K562 (cell line): ENCODE data around the gene NOP14. TPM values are rescaled to one million over a fixed set of nuclear protein-coding genes. Genes with fewer than 3 reads are reported as not detected.

ENCODE experiments used
- ATAC-seq: fragments of 200-7000 bp; cut with Tn5 transposase; 3 replicates; pipeline ENCODE4 v1.9.1; 2020; ENCODE audit warnings: moderate library complexity
- BruUV-seq: library from RNA; stranded (reverse); fragments of 400-500 nt; replicated peaks from 2 replicates; lab custom pipeline; 2021; lab: Mats Ljungman, UMichigan
- CTCF ChIA-PET: fragments of 300-600 bp; formaldehyde crosslinking; extraction: SDS; loops from one replicate; lab custom pipeline; 2021; ENCODE audit warnings: low intra/inter-chr PET ratio; lab: Yijun Ruan, JAX
- POLR2A ChIA-PET: fragments of 300-600, 350-650 bp; sonication (Branson Sonifier 250); formaldehyde crosslinking; extraction: SDS; loops from one replicate; lab custom pipeline; 2021; ENCODE audit warnings: antibody characterized with exemption, inconsistent platforms; lab: Yijun Ruan, JAX
- DNase-seq, 4 experiments: peaks; one replicate each; pipeline versions ENCODE4 v3.0.0 to v3.0.0-alpha.2; 2011 to 2018; ENCODE audit warnings: low spot score in 3 of 4, mixed read lengths in 3 of 4; ENCODE audit errors: extremely low read depth in 1 of 4
- FAIRE-seq: peaks from 2 replicates; lab custom pipeline; 2011; peaks lifted over from hg19 to GRCh38; lab: Jason Lieb, UNC
- H2AFZ ChIP-seq: 2 replicates; pipeline ENCODE4 v1.6.0; 2011; ENCODE audit warnings: low read depth, low read length, control low read depth, inconsistent platforms
- H3K27ac ChIP-seq: fragments of 200-600 bp; 3 replicates; pipeline ENCODE4 v1.8.0; 2011; ENCODE audit warnings: low read depth, mild to moderate bottlenecking, control low read depth, inconsistent platforms, low read length, moderate library complexity, mixed read lengths; ENCODE audit errors: extremely low read depth
- H3K27me3 ChIP-seq, 2 experiments: fragments of 300-600 bp in 1 of 2; 2 replicates in 1 of 2; 3 replicates in 1 of 2; pipeline versions ENCODE4 v1.6.0 to v1.8.0; 2011; ENCODE audit warnings: inconsistent platforms in 2 of 2, low read length in 2 of 2, mild to moderate bottlenecking in 1 of 2, mixed read lengths in 1 of 2, moderate library complexity in 1 of 2; ENCODE audit not compliant: control insufficient read depth in 2 of 2, insufficient read depth in 2 of 2
- H3K36me3 ChIP-seq: fragments of 300-600 bp; 3 replicates; pipeline ENCODE4 v1.8.0; 2011; ENCODE audit warnings: mild to moderate bottlenecking, low read length, inconsistent platforms; ENCODE audit not compliant: control insufficient read depth, insufficient read depth
- H3K4me1 ChIP-seq, 2 experiments: fragments of 200-600 bp in 1 of 2; replicated peaks in 1 of 2; 2 replicates in 1 of 2; 3 replicates in 1 of 2; pipeline versions ENCODE4 v1.5.1 to v1.8.0; 2011; ENCODE audit warnings: inconsistent platforms in 2 of 2, low read length in 2 of 2, mild to moderate bottlenecking in 1 of 2, mixed read lengths in 1 of 2, moderate library complexity in 1 of 2; ENCODE audit not compliant: control insufficient read depth in 2 of 2, insufficient read depth in 2 of 2
- H3K4me2 ChIP-seq: 2 replicates; pipeline ENCODE4 v1.6.1; 2011; ENCODE audit warnings: low read length, control low read depth, inconsistent platforms, mixed read lengths; ENCODE audit not compliant: insufficient read depth
- H3K4me3 ChIP-seq: fragments of 200-600 bp; sonication (generic), shearing (Covaris generic); 2 replicates; pipeline ENCODE4 v1.5.1; 2016; ENCODE audit warnings: control low read depth, inconsistent platforms
- H3K79me2 ChIP-seq: fragments of 200-600 bp; 3 replicates; pipeline ENCODE4 v1.8.0; 2011; ENCODE audit warnings: low read length, inconsistent platforms; ENCODE audit not compliant: control insufficient read depth, insufficient read depth
- H3K9ac ChIP-seq, 2 experiments: 2 replicates each; pipeline versions ENCODE4 v1.6.0 to v1.6.1; 2011; ENCODE audit warnings: low read depth in 2 of 2, low read length in 2 of 2, control low read depth in 1 of 2, inconsistent platforms in 1 of 2, mild to moderate bottlenecking in 1 of 2, mixed read lengths in 1 of 2; ENCODE audit not compliant: insufficient read depth in 1 of 2
- H3K9me1 ChIP-seq: one replicate; pipeline ENCODE4 v1.6.0; 2011; ENCODE audit warnings: inconsistent platforms, mild to moderate bottlenecking, low read length, moderate library complexity; ENCODE audit not compliant: control insufficient read depth, insufficient read depth
- H3K9me3 ChIP-seq: replicated peaks from 2 replicates; pipeline ENCODE4 v1.5.1; 2011; ENCODE audit warnings: low read depth, low read length, inconsistent platforms; ENCODE audit not compliant: control insufficient read depth, insufficient read depth
- H4K20me1 ChIP-seq: replicated peaks from 2 replicates; pipeline ENCODE4 v1.6.1; 2011; ENCODE audit warnings: low read length, inconsistent platforms, mixed read lengths; ENCODE audit not compliant: control insufficient read depth, insufficient read depth
- CTBP1 ChIP-seq: fragments of 450-650 bp; IDR thresholded peaks from 2 replicates; pipeline ENCODE4 v1.6.1; 2016; ENCODE audit warnings: borderline replicate concordance
- CTCF ChIP-seq, 3 experiments: IDR thresholded peaks in 2 of 3; conservative IDR thresholded peaks in 1 of 3; 2 replicates each; pipeline ENCODE4 v1.5.1; 2011 to 2012; ENCODE audit warnings: low read length in 3 of 3, mild to moderate bottlenecking in 3 of 3, control low read depth in 2 of 3, improper control_type of control experiment in 1 of 3, inconsistent platforms in 1 of 3, low read depth in 1 of 3, mixed read lengths in 1 of 3, moderate library complexity in 1 of 3; ENCODE audit not compliant: insufficient read depth in 2 of 3
- DLX4 ChIP-seq: fragments of 250-450 bp; sonication (Bioruptor Pico); IDR thresholded peaks from 2 replicates; pipeline ENCODE4 v1.6.1; 2021; ENCODE audit warnings: mild to moderate bottlenecking
- ELF1 ChIP-seq: fragments of 200-800 bp; sonication (Bioruptor generic); IDR thresholded peaks from 2 replicates; pipeline ENCODE4 v1.6.1; 2016; ENCODE audit warnings: missing genetic modification characterization, missing compliant biosample characterization
- IRF2 ChIP-seq: sonication (generic); formaldehyde crosslinking; IDR thresholded peaks from 2 replicates; pipeline ENCODE4 v1.8.1; 2022; ENCODE audit warnings: mild to moderate bottlenecking, missing genetic modification reagents
- MCM2 ChIP-seq: fragments of 450-650 bp; IDR thresholded peaks from 2 replicates; pipeline ENCODE4 v1.6.1; 2017; ENCODE audit warnings: low read depth, mild to moderate bottlenecking
- MNT ChIP-seq, 2 experiments: fragments of 450-650 bp; conservative IDR thresholded peaks; 2 replicates each; pipeline ENCODE4 v1.6.1; 2017; ENCODE audit warnings: mild to moderate bottlenecking in 2 of 2, moderate library complexity in 2 of 2
- PHB2 ChIP-seq: fragments of 450-650 bp; IDR thresholded peaks from 2 replicates; pipeline ENCODE4 v1.6.1; 2017; ENCODE audit warnings: low read depth
- RAD21 ChIP-seq, 2 experiments: fragments of 250-450 bp in 1 of 2; fragments of 450-650 bp in 1 of 2; sonication (Bioruptor Pico) in 1 of 2; formaldehyde crosslinking in 1 of 2; IDR thresholded peaks in 1 of 2; conservative IDR thresholded peaks in 1 of 2; 2 replicates each; pipeline versions ENCODE4 v1.4.0 to v1.8.0; 2020 to 2022; ENCODE audit warnings: mild to moderate bottlenecking in 2 of 2, moderate library complexity in 1 of 2
- SMAD1 ChIP-seq: fragments of 150-350 bp; IDR thresholded peaks from 2 replicates; pipeline ENCODE4 v1.6.1; 2014; ENCODE audit warnings: low read length, low read depth; ENCODE audit not compliant: partially characterized antibody
- SMC3 ChIP-seq: conservative IDR thresholded peaks from 2 replicates; pipeline ENCODE4 v1.6.1; 2011; ENCODE audit warnings: low read depth, low read length, improper control_type of control experiment; ENCODE audit not compliant: insufficient read depth
- TAF9B ChIP-seq: fragments of 450-650 bp; IDR thresholded peaks from 2 replicates; pipeline ENCODE4 v1.6.1; 2018; ENCODE audit warnings: mild to moderate bottlenecking; ENCODE audit not compliant: partially characterized antibody
- TRIM28 ChIP-seq: fragments of 450-650 bp; IDR thresholded peaks from 2 replicates; pipeline ENCODE4 v1.6.1; 2017
- ZHX1 ChIP-seq: fragments of 150-350 bp; conservative IDR thresholded peaks from 2 replicates; pipeline ENCODE4 v1.6.1; 2014; ENCODE audit warnings: low read length
- ZNF384 ChIP-seq: IDR thresholded peaks from 2 replicates; pipeline ENCODE4 v1.6.1; 2012; ENCODE audit warnings: low read depth, low read length, improper control_type of control experiment
- ZNF583 ChIP-seq: fragments of 250-450 bp; sonication (Bioruptor Pico); IDR thresholded peaks from 2 replicates; pipeline ENCODE4 v1.4.0; 2020
- ZNF696 ChIP-seq: fragments of 250-450 bp; sonication (Bioruptor Pico); conservative IDR thresholded peaks from 2 replicates; pipeline ENCODE4 v1.4.0; 2020; ENCODE audit warnings: mild to moderate bottlenecking, moderate library complexity
- WGBS: fragments of 100-300 bp; shearing (Covaris generic); methylation state at CpG from one replicate; pipeline ENCODE4 v1.1.6; 2016; ENCODE audit warnings: low coverage, mixed read lengths; ENCODE audit not compliant: insufficient coverage; ENCODE audit errors: missing lambda C conversion rate; 5-methylcytosine and 5-hydroxymethylcytosine counted together
- in situ Hi-C: fragments of 300-500 bp; cut with MboI; formaldehyde crosslinking; loops from 4 replicates; pipeline ENCODE4 v1.15.0; 2018; ENCODE audit warnings: inconsistent platforms, mixed read lengths
- intact Hi-C: fragments of 100-400 bp; cut with micrococcal nuclease; formaldehyde crosslinking; loops from 2 replicates; pipeline ENCODE4 v1.14.2; 2022
- polyA plus RNA-seq, 8 experiments: library from polyadenylated mRNA; depleted of rRNA in 4 of 8; stranded (reverse) in 5 of 8; unstranded in 3 of 8; fragments of >200 nt; fragmentation: Nextera tagmentation in 2 of 8; fragmentation: Illumina TruSeq in 1 of 8; extraction: Ambion mirVana in 2 of 8; extraction: Trizol in 1 of 8; gene quantifications; 2 replicates each; pipeline versions ENCODE4 v1.2.1 to v1.2.3, GENCODE V29; 2011 to 2014; ENCODE audit warnings: inconsistent platforms in 1 of 8, missing spikeins in 1 of 8
- total RNA-seq, 7 experiments: library from RNA; depleted of rRNA in 6 of 7; stranded (reverse); fragments of >200 nt in 6 of 7; fragmentation: Illumina TruSeq in 2 of 7; extraction: Trizol in 2 of 7; gene quantifications; 2 replicates each; pipeline versions ENCODE4 v1.2.1 to v1.2.3, GENCODE V29; 2011 to 2021; ENCODE audit warnings: low replicate concordance in 1 of 7

NOP14 gene
- total and polyA plus RNA-seq, 9 of the 15 experiments (the other 6 are each of a cell fraction or from before 2014, with no cell fraction given), result 12.7 to 76.0 (median 50.9) TPM

- H3K4me2 ChIP-seq, result no peak overlapping the region
- no peak overlapping the region for H3K4me3 ChIP-seq
- H3K4me1 ChIP-seq, result peaks cover 0 to 5% of the 10 kb centered on the region in 2 experiments; a peak in 3 of 5 replicates
- peaks cover 29 to 42% of the 10 kb centered on the region in 2 experiments; a peak in 4 of 5 replicates for H3K27me3 ChIP-seq
- H3K9me1 ChIP-seq, result peaks cover 3% of the 10 kb centered on the region
- no peaks in the 10 kb centered on the region for H3K79me2 ChIP-seq
- CTCF ChIA-PET, result no interaction called here
- no peaks in the 10 kb centered on the region for H3K36me3 ChIP-seq
- in situ Hi-C loops, result no loop called here
- BruUV-seq, result no TSS peak
- DNase-seq (peak in 2 of 4 experiments; percentile 38 to 50), FAIRE-seq (no peak), ATAC-seq (peak; percentile 87)
- POLR2A ChIA-PET, result interaction anchor here (0.7 to 0.8 kb wide), 3 partner anchors 29 to 621 kb away, joined by 3 to 5 read pairs (median 3); no protein-coding TSS in a partner anchor
- WGBS, result 2% methylated on average over 7 of the region's 7 CpGs
- H3K27ac ChIP-seq, result no peak overlapping the region
- H4K20me1 ChIP-seq, result no peaks in the 10 kb centered on the region; the same call in 1 of the 2 replicates
- no peaks in the 10 kb centered on the region for H3K9me3 ChIP-seq
- H3K9ac ChIP-seq, result no peak overlapping the region
- intact Hi-C loops, result no loop called here
- no peak overlapping the region for H2AFZ ChIP-seq
- TF ChIP-seq CTCF (IDR thresholded peaks at IDR 0.05 in 2 of 3, conservative IDR thresholded peaks at IDR 0.05 in 1 of 3; ENCODE audit: insufficient read depth in 2 of 3, low read depth in 1 of 3, low read length in 3 of 3) (peak; percentile 17 to 50 (median 48); a peak in 3 of 6 replicates), MNT (conservative IDR thresholded peaks at IDR 0.05) (no peak), ELF1 (tag) (no peak), ZNF384 (peak; percentile 88), TRIM28 (no peak), ZHX1 (no peak), ZNF696 (CRISPR knock-in tag) (no peak), ZNF583 (no peak), TAF9B (no peak), SMAD1 (no peak), DLX4 (CRISPR knock-in tag) (no peak), MCM2 (no peak), SMC3 (no peak), PHB2 (no peak), RAD21 (CRISPR knock-in tag; conservative IDR thresholded peaks at IDR 0.05 in 1 of 2, IDR thresholded peaks at IDR 0.05 in 1 of 2) (peak in 1 of 2 experiments; percentile 27; a peak in 1 of 4 replicates), IRF2 (CRISPR knock-in tag) (no peak), CTBP1 (no peak)
These were observed 46.2 kb upstream of the NOP14 start for GRCh38 chr4:3009422-3009821.
